CD8-positive, alpha-beta memory T cell (primary cell): ENCODE measurements around the gene CAMKMT. TPM values are rescaled to one million over a fixed set of nuclear protein-coding genes. Genes with fewer than 3 reads are reported as not detected.

Source experiments
- CTCF ChIA-PET: fragments of 350-600 bp; sonication (Branson Sonifier 250); formaldehyde crosslinking; loops from one replicate; lab custom pipeline; 2021; ENCODE audit warnings: antibody characterized with exemption; lab: Charles Lee
- POLR2A ChIA-PET: fragments of 350-600 bp; sonication (Branson Sonifier 250); formaldehyde crosslinking; loops from one replicate; lab custom pipeline; 2021; ENCODE audit warnings: antibody characterized with exemption; lab: Charles Lee
- DNase-seq, 5 donors: peaks; one replicate each; pipeline versions ENCODE4 v3.0.0 to v3.0.0-alpha.2; 2020 to 2022; ENCODE audit warnings: mixed read lengths in 1 of 5
- H3K27ac ChIP-seq: one replicate; pipeline ENCODE4 v1.7.0; 2013; ENCODE audit warnings: low read depth, mild to moderate bottlenecking, low read length, moderate library complexity
- H3K27me3 ChIP-seq: 2 replicates; pipeline ENCODE4 v1.7.0; 2013; ENCODE audit warnings: low read length, mild to moderate bottlenecking; ENCODE audit not compliant: insufficient read depth, poor library complexity, severe bottlenecking
- H3K36me3 ChIP-seq: 2 replicates; pipeline ENCODE4 v1.7.0; 2013; ENCODE audit warnings: mild to moderate bottlenecking, low read length, moderate library complexity; ENCODE audit not compliant: insufficient read depth
- H3K4me1 ChIP-seq: 2 replicates; pipeline ENCODE4 v1.7.0; 2013; ENCODE audit warnings: mild to moderate bottlenecking, low read length, moderate library complexity; ENCODE audit not compliant: insufficient read depth
- H3K4me3 ChIP-seq: 2 replicates; pipeline ENCODE4 v1.7.0; 2013; ENCODE audit warnings: mild to moderate bottlenecking, low read length
- H3K9me3 ChIP-seq: 2 replicates; pipeline ENCODE4 v1.7.0; 2013; ENCODE audit warnings: mild to moderate bottlenecking, low read length
- H3K27ac Mint-ChIP-seq, 8 donors: one replicate each; pipeline ENCODE4 v1.8.0; 2020 to 2021; ENCODE audit warnings: mixed read lengths in 8 of 8, mild to moderate bottlenecking in 6 of 8, inconsistent platforms in 3 of 8, moderate library complexity in 3 of 8
- H3K27me3 Mint-ChIP-seq, 2 donors: one replicate each; pipeline ENCODE4 v1.8.0; 2020 to 2021; ENCODE audit warnings: mixed read lengths in 2 of 2, mild to moderate bottlenecking in 1 of 2, moderate library complexity in 1 of 2
- H3K36me3 Mint-ChIP-seq, 3 donors: one replicate each; pipeline ENCODE4 v1.8.0; 2020 to 2021; ENCODE audit warnings: mixed read lengths in 3 of 3, inconsistent platforms in 1 of 3, mild to moderate bottlenecking in 1 of 3
- H3K4me1 Mint-ChIP-seq, 3 donors: one replicate each; pipeline ENCODE4 v1.8.0; 2020 to 2021; ENCODE audit warnings: mixed read lengths in 3 of 3, inconsistent platforms in 1 of 3, mild to moderate bottlenecking in 1 of 3
- H3K4me3 Mint-ChIP-seq, 7 donors: one replicate each; pipeline ENCODE4 v1.8.0; 2020 to 2021; ENCODE audit warnings: mixed read lengths in 7 of 7, mild to moderate bottlenecking in 6 of 7, moderate library complexity in 4 of 7, inconsistent platforms in 2 of 7
- H3K9me3 Mint-ChIP-seq, 5 donors: one replicate each; pipeline ENCODE4 v1.8.0; 2020 to 2022; ENCODE audit warnings: mixed read lengths in 5 of 5, mild to moderate bottlenecking in 3 of 5, moderate library complexity in 2 of 5, inconsistent platforms in 1 of 5
- polyA plus RNA-seq: library from polyadenylated mRNA; unstranded; fragments of 300-500 nt; fragmentation: Illumina TruSeq; gene quantifications from one replicate; pipeline ENCODE4 v1.2.3, GENCODE V29; 2021
- total RNA-seq, 2 experiments: library from RNA; stranded (reverse); gene quantifications; one replicate each; pipeline ENCODE4 v1.2.3, GENCODE V29; 2021

CAMKMT gene
- total and polyA plus RNA-seq, 3 experiments from 2014 or later = 11.4 to 14.0 (median 11.7) TPM

- H3K27me3 Mint-ChIP-seq = no peaks in the 10 kb centered on the region
- ChIA-PET POLR2A (no interaction called here), CTCF (no interaction called here)
- Histone ChIP-seq H3K27ac (no peak overlapping the region), H3K36me3 (no peaks in the 10 kb centered on the region), H3K27me3 (no peaks in the 10 kb centered on the region), H3K4me3 (no peak overlapping the region), H3K9me3 (no peaks in the 10 kb centered on the region), H3K4me1 (peaks cover 11% of the 10 kb centered on the region)
- no peak for DNase-seq
- peak overlapping the region in 5 of 8 donors; percentile 13 to 69 (median 21) for H3K27ac Mint-ChIP-seq
- H3K4me3 Mint-ChIP-seq = peak overlapping the region in 4 of 7 donors; percentile 7 to 32 (median 12)
- peaks cover 0 to 9% (median 8%) of the 10 kb centered on the region in 3 donors for H3K4me1 Mint-ChIP-seq
- peaks cover 0 to 9% (median 0%) of the 10 kb centered on the region in 3 donors for H3K36me3 Mint-ChIP-seq
- H3K9me3 Mint-ChIP-seq = no peaks in the 10 kb centered on the region
These were observed 312.9 kb downstream of the CAMKMT start for GRCh38 chr2:44674473-44675284.

- Histone ChIP-seq H3K27ac (no peak overlapping the region), H3K4me3 (no peak overlapping the region), H3K27me3 (no peaks in the 10 kb centered on the region), H3K9me3 (no peaks in the 10 kb centered on the region), H3K4me1 (peaks cover 11% of the 10 kb centered on the region), H3K36me3 (no peaks in the 10 kb centered on the region)
- no peaks in the 10 kb centered on the region for H3K27me3 Mint-ChIP-seq
- H3K4me1 Mint-ChIP-seq = peaks cover 0 to 9% (median 8%) of the 10 kb centered on the region in 3 donors
- peaks cover 0 to 6% (median 0%) of the 10 kb centered on the region in 3 donors for H3K36me3 Mint-ChIP-seq
- CTCF ChIA-PET = no interaction called here
- no peak overlapping the region for H3K27ac Mint-ChIP-seq
- POLR2A ChIA-PET = no interaction called here
- no peaks in the 10 kb centered on the region for H3K9me3 Mint-ChIP-seq
- no peak for DNase-seq
- H3K4me3 Mint-ChIP-seq = no peak overlapping the region
These were observed 314.6 kb downstream of the CAMKMT start for GRCh38 chr2:44676379-44676778.

GRCh38 chr2:44679584-44679983 is 317.8 kb downstream of the CAMKMT start:
- Mint-ChIP-seq H3K27ac (no peak overlapping the region), H3K4me1 (no peaks in the 10 kb centered on the region), H3K36me3 (peaks cover 0 to 8% (median 0%) of the 10 kb centered on the region in 3 donors), H3K4me3 (no peak overlapping the region), H3K27me3 (no peaks in the 10 kb centered on the region), H3K9me3 (no peaks in the 10 kb centered on the region)
- Histone ChIP-seq H3K4me3 (no peak overlapping the region), H3K4me1 (peaks cover 4% of the 10 kb centered on the region), H3K36me3 (no peaks in the 10 kb centered on the region), H3K27ac (no peak overlapping the region), H3K9me3 (no peaks in the 10 kb centered on the region), H3K27me3 (no peaks in the 10 kb centered on the region)
- POLR2A ChIA-PET = no interaction called here
- CTCF ChIA-PET = no interaction called here
- DNase-seq = no peak

- no peaks in the 10 kb centered on the region for H3K4me1 Mint-ChIP-seq
- no peaks in the 10 kb centered on the region for H3K27me3 Mint-ChIP-seq
- DNase-seq = no peak
- no peak overlapping the region for H3K27ac ChIP-seq
- no peaks in the 10 kb centered on the region for H3K27me3 ChIP-seq
- no peaks in the 10 kb centered on the region for H3K9me3 Mint-ChIP-seq
- H3K9me3 ChIP-seq = no peaks in the 10 kb centered on the region
- no peak overlapping the region for H3K4me3 Mint-ChIP-seq
- no peak overlapping the region for H3K4me3 ChIP-seq
- ChIA-PET POLR2A (no interaction called here), CTCF (no interaction called here)
- no peaks in the 10 kb centered on the region for H3K36me3 ChIP-seq
- H3K36me3 Mint-ChIP-seq = peaks cover 0 to 8% (median 0%) of the 10 kb centered on the region in 3 donors
- H3K4me1 ChIP-seq = no peaks in the 10 kb centered on the region
- peak overlapping the region in 1 of 8 donors; percentile 35 for H3K27ac Mint-ChIP-seq
These were observed 318.2 kb downstream of the CAMKMT start for GRCh38 chr2:44679990-44680389.

- H3K27ac Mint-ChIP-seq = no peak overlapping the region
- no peaks in the 10 kb centered on the region for H3K9me3 Mint-ChIP-seq
- no peaks in the 10 kb centered on the region for H3K4me1 Mint-ChIP-seq
- ChIA-PET CTCF (no interaction called here), POLR2A (no interaction called here)
- H3K36me3 ChIP-seq = no peaks in the 10 kb centered on the region
- no peaks in the 10 kb centered on the region for H3K27me3 Mint-ChIP-seq
- no peak overlapping the region for H3K4me3 Mint-ChIP-seq
- peaks cover 0 to 8% (median 0%) of the 10 kb centered on the region in 3 donors for H3K36me3 Mint-ChIP-seq
- no peak overlapping the region for H3K4me3 ChIP-seq
- no peaks in the 10 kb centered on the region for H3K4me1 ChIP-seq
- DNase-seq = no peak
- no peaks in the 10 kb centered on the region for H3K9me3 ChIP-seq
- no peak overlapping the region for H3K27ac ChIP-seq
- H3K27me3 ChIP-seq = no peaks in the 10 kb centered on the region
These were observed 318.8 kb downstream of the CAMKMT start for GRCh38 chr2:44680424-44680971.

- Histone ChIP-seq H3K4me1 (no peaks in the 10 kb centered on the region), H3K27me3 (no peaks in the 10 kb centered on the region), H3K36me3 (no peaks in the 10 kb centered on the region), H3K27ac (no peak overlapping the region), H3K9me3 (no peaks in the 10 kb centered on the region), H3K4me3 (no peak overlapping the region)
- no peak overlapping the region for H3K4me3 Mint-ChIP-seq
- no peaks in the 10 kb centered on the region for H3K4me1 Mint-ChIP-seq
- peak overlapping the region in 1 of 8 donors; percentile 26 for H3K27ac Mint-ChIP-seq
- DNase-seq = no peak
- ChIA-PET CTCF (no interaction called here), POLR2A (no interaction called here)
- H3K27me3 Mint-ChIP-seq = no peaks in the 10 kb centered on the region
- H3K9me3 Mint-ChIP-seq = no peaks in the 10 kb centered on the region
- peaks cover 0 to 8% (median 0%) of the 10 kb centered on the region in 3 donors for H3K36me3 Mint-ChIP-seq
These were observed 319.3 kb downstream of the CAMKMT start for GRCh38 chr2:44680983-44681531.

- H3K27me3 ChIP-seq = no peaks in the 10 kb centered on the region
- POLR2A ChIA-PET = no interaction called here
- Mint-ChIP-seq H3K4me1 (no peaks in the 10 kb centered on the region), H3K27ac (no peak overlapping the region), H3K4me3 (no peak overlapping the region), H3K9me3 (no peaks in the 10 kb centered on the region), H3K36me3 (peaks cover 0 to 6% (median 0%) of the 10 kb centered on the region in 3 donors), H3K27me3 (no peaks in the 10 kb centered on the region)
- CTCF ChIA-PET = no interaction called here
- H3K27ac ChIP-seq = no peak overlapping the region
- H3K4me1 ChIP-seq = no peaks in the 10 kb centered on the region
- no peak overlapping the region for H3K4me3 ChIP-seq
- no peaks in the 10 kb centered on the region for H3K36me3 ChIP-seq
- DNase-seq = no peak
- H3K9me3 ChIP-seq = no peaks in the 10 kb centered on the region
These were observed 320.7 kb downstream of the CAMKMT start for GRCh38 chr2:44682459-44682858.

- ChIA-PET CTCF (no interaction called here), POLR2A (no interaction called here)
- no peak overlapping the region for H3K4me3 Mint-ChIP-seq
- no peaks in the 10 kb centered on the region for H3K9me3 Mint-ChIP-seq
- no peak for DNase-seq
- Histone ChIP-seq H3K27me3 (no peaks in the 10 kb centered on the region), H3K4me3 (no peak overlapping the region), H3K4me1 (no peaks in the 10 kb centered on the region), H3K9me3 (no peaks in the 10 kb centered on the region), H3K36me3 (no peaks in the 10 kb centered on the region), H3K27ac (no peak overlapping the region)
- peaks cover 0 to 2% (median 0%) of the 10 kb centered on the region in 3 donors for H3K36me3 Mint-ChIP-seq
- H3K27me3 Mint-ChIP-seq = no peaks in the 10 kb centered on the region
- no peak overlapping the region for H3K27ac Mint-ChIP-seq
- no peaks in the 10 kb centered on the region for H3K4me1 Mint-ChIP-seq
These were observed 322.8 kb downstream of the CAMKMT start for GRCh38 chr2:44684559-44684958.
